CD4-positive, alpha-beta memory T cell (primary cell): ENCODE data around the gene RPAP2. TPM values are rescaled to one million over a fixed set of nuclear protein-coding genes. Genes with fewer than 3 reads are reported as not detected.
"Not testable (repeated sequence)": the region's sequence is repeated elsewhere in the genome, so short reads cannot be mapped to it uniquely, and the experiment has no call there.

Experiments
- CTCF ChIA-PET: fragments of 350-600 bp; sonication (Branson Sonifier 250); formaldehyde crosslinking; loops from one replicate; lab custom pipeline; 2021; ENCODE audit warnings: inconsistent platforms; ENCODE audit not compliant: partially characterized antibody; lab: Charles Lee
- POLR2A ChIA-PET: fragments of 350-600 bp; sonication (Branson Sonifier 250); formaldehyde crosslinking; loops from one replicate; lab custom pipeline; 2021; ENCODE audit not compliant: partially characterized antibody; lab: Charles Lee
- DNase-seq, 5 donors: peaks; one replicate each; pipeline versions ENCODE4 v3.0.0 to v3.0.0-alpha.2; 2020 to 2022; ENCODE audit warnings: mixed read lengths in 1 of 5
- H3K27ac ChIP-seq: one replicate; pipeline ENCODE4 v1.7.0; 2013; ENCODE audit warnings: low read depth, low read length
- H3K27me3 ChIP-seq: 2 replicates; pipeline ENCODE4 v1.7.0; 2013; ENCODE audit warnings: mild to moderate bottlenecking, low read length, moderate library complexity; ENCODE audit not compliant: insufficient read depth
- H3K36me3 ChIP-seq: 2 replicates; pipeline ENCODE4 v1.7.0; 2013; ENCODE audit warnings: mild to moderate bottlenecking, low read length, moderate library complexity; ENCODE audit not compliant: insufficient read depth
- H3K4me1 ChIP-seq: 2 replicates; pipeline ENCODE4 v1.7.0; 2013; ENCODE audit warnings: mild to moderate bottlenecking, low read length, moderate library complexity; ENCODE audit not compliant: insufficient read depth
- H3K4me3 ChIP-seq, 2 donors: one replicate each; pipeline ENCODE4 v1.7.0; 2013; ENCODE audit warnings: low read length in 2 of 2, mild to moderate bottlenecking in 1 of 2
- H3K9me3 ChIP-seq, 2 donors: one replicate each; pipeline ENCODE4 v1.7.0; 2013; ENCODE audit warnings: low read length in 2 of 2, control low read depth in 1 of 2; ENCODE audit not compliant: control insufficient read depth in 1 of 2
- H3K27ac Mint-ChIP-seq, 7 donors: one replicate each; pipeline ENCODE4 v1.8.0; 2020 to 2021; ENCODE audit warnings: mixed read lengths in 7 of 7, mild to moderate bottlenecking in 6 of 7, inconsistent platforms in 3 of 7, moderate library complexity in 3 of 7
- H3K27me3 Mint-ChIP-seq, 2 donors: one replicate each; pipeline ENCODE4 v1.8.0; 2020 to 2021; ENCODE audit warnings: mixed read lengths in 2 of 2
- H3K36me3 Mint-ChIP-seq, 2 donors: one replicate each; pipeline ENCODE4 v1.8.0; 2020 to 2021; ENCODE audit warnings: mixed read lengths in 2 of 2, inconsistent platforms in 1 of 2, mild to moderate bottlenecking in 1 of 2
- H3K4me1 Mint-ChIP-seq, 4 donors: one replicate each; pipeline ENCODE4 v1.8.0; 2020 to 2021; ENCODE audit warnings: mixed read lengths in 4 of 4, mild to moderate bottlenecking in 1 of 4
- H3K4me3 Mint-ChIP-seq, 8 donors: one replicate each; pipeline ENCODE4 v1.8.0; 2020 to 2021; ENCODE audit warnings: mixed read lengths in 8 of 8, mild to moderate bottlenecking in 7 of 8, moderate library complexity in 6 of 8, inconsistent platforms in 3 of 8
- H3K9me3 Mint-ChIP-seq, 8 donors: one replicate each; pipeline ENCODE4 v1.8.0; 2020 to 2021; ENCODE audit warnings: mixed read lengths in 8 of 8, mild to moderate bottlenecking in 5 of 8, inconsistent platforms in 3 of 8, moderate library complexity in 1 of 8
- intact Hi-C: fragments of 100-400 bp; cut with micrococcal nuclease; formaldehyde crosslinking; loops from one replicate; pipeline ENCODE4 v1.15.1; 2023
- polyA plus RNA-seq, 2 donors: library from polyadenylated mRNA; unstranded; fragments of 300-500 nt; fragmentation: Illumina TruSeq; gene quantifications; one replicate each; pipeline ENCODE4 v1.2.3, GENCODE V29; 2021
- total RNA-seq, 2 experiments: library from RNA; stranded (reverse); gene quantifications; one replicate each; pipeline ENCODE4 v1.2.3, GENCODE V29; 2021

The RPAP2 gene
- total and polyA plus RNA-seq, 4 experiments from 2014 or later: 16.1 to 44.0 (median 31.7) TPM

DNA sequence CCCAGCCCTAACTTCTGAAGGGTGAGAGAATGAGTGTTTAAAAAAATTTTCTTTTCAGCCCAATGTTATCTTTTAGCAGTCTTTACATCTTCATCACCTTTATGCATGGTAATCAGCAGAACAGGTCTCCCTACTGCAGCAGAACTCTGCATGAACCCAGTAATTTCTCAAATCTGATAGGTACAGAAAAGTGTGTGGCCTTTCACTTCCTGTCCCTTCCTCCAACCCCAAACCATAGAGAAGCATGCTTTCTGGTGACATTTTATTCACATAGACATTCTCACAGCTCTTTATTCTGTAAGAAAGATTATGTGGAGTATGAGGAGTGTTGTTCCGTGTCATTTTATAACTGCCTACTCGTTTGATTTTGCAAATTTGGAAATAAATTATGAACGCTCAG lies 68.6 kb downstream of the RPAP2 start:
- Histone ChIP-seq H3K4me1 (peaks cover 29% of the 10 kb centered on the region), H3K36me3 (no peaks in the 10 kb centered on the region), H3K9me3 (no peaks in the 10 kb centered on the region), H3K27me3 (no peaks in the 10 kb centered on the region), H3K4me3 (no peak overlapping the region), H3K27ac (no peak overlapping the region)
- POLR2A ChIA-PET: no interaction called here
- peak in 1 of 5 donors; percentile 7 for DNase-seq
- intact Hi-C loops: no loop called here
- Mint-ChIP-seq H3K36me3 (peaks cover 9 to 30% of the 10 kb centered on the region in 2 donors), H3K4me3 (peak overlapping the region in 4 of 8 donors; percentile 34 to 55 (median 42)), H3K4me1 (peaks cover 32 to 40% (median 36%) of the 10 kb centered on the region in 4 donors), H3K9me3 (peaks cover 0 to 1% (median 0%) of the 10 kb centered on the region in 8 donors), H3K27me3 (no peaks in the 10 kb centered on the region), H3K27ac (peak overlapping the region in 5 of 7 donors; percentile 2 to 51 (median 12))
- CTCF ChIA-PET: no interaction called here

DNA sequence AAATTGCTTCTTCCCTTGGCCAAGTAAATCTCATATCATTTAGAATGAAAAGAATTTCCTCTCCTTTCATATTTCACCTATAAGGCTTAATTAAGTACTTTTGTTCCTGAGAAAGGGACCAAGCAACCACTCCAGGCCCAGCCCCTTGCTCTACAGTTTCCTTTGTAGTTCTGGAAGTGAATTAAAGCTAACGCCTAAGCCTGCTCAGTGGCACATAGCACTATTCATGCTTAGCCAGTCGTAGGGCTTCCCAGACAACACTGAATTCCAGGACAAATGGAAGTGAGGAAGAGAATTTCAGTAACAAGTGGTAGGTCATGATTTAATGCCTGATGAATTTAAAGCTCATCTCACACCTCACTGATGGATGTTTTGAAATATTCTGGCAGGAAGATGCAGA lies 73.3 kb downstream of the RPAP2 start:
- no peaks in the 10 kb centered on the region for H3K27me3 Mint-ChIP-seq
- H3K27ac Mint-ChIP-seq: peak overlapping the region in 1 of 7 donors; percentile 15
- peaks cover 12 to 29% of the 10 kb centered on the region in 2 donors for H3K36me3 Mint-ChIP-seq
- intact Hi-C loops: no loop called here
- no peaks in the 10 kb centered on the region for H3K36me3 ChIP-seq
- H3K4me1 Mint-ChIP-seq: peaks cover 9 to 13% (median 11%) of the 10 kb centered on the region in 4 donors
- ChIA-PET POLR2A (no interaction called here), CTCF (no interaction called here)
- no peak for DNase-seq
- no peak overlapping the region for H3K27ac ChIP-seq
- no peak overlapping the region for H3K4me3 ChIP-seq
- H3K27me3 ChIP-seq: no peaks in the 10 kb centered on the region
- no peak overlapping the region for H3K4me3 Mint-ChIP-seq
- no peaks in the 10 kb centered on the region for H3K9me3 ChIP-seq
- peaks cover 8% of the 10 kb centered on the region for H3K4me1 ChIP-seq
- no peaks in the 10 kb centered on the region for H3K9me3 Mint-ChIP-seq

DNA sequence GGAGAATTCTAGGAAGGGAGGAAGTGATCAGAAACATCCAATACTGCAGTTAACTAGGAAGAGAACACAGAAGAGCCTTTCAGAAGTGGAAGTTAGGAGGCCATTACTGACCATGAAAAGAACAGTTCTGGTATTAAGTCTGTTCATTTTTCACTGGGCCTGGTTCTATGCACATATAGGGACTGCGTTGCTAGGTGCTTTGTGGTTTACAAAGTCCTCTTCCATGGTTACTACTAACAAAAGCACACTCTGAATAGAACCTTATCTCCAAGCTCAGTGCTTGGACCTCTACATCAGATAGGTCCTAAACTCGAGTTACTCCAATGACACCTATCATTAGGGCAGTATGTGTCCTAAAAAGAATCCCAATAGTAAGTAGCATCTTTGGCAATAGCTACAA lies 75.4 kb downstream of the RPAP2 start:
- no peak overlapping the region for H3K27ac ChIP-seq
- intact Hi-C loops: no loop called here
- Mint-ChIP-seq H3K27me3 (no peaks in the 10 kb centered on the region), H3K36me3 (peaks cover 11 to 20% of the 10 kb centered on the region in 2 donors), H3K4me3 (no peak overlapping the region), H3K9me3 (no peaks in the 10 kb centered on the region), H3K4me1 (peaks cover 0 to 5% (median 1%) of the 10 kb centered on the region in 4 donors), H3K27ac (no peak overlapping the region)
- ChIA-PET POLR2A (no interaction called here), CTCF (interaction anchor here (0.9 kb wide), 1 partner anchor 14 kb away, joined by 3 read pairs; no protein-coding TSS in a partner anchor)
- no peaks in the 10 kb centered on the region for H3K4me1 ChIP-seq
- no peak for DNase-seq
- H3K36me3 ChIP-seq: no peaks in the 10 kb centered on the region
- H3K9me3 ChIP-seq: no peaks in the 10 kb centered on the region
- no peak overlapping the region for H3K4me3 ChIP-seq
- no peaks in the 10 kb centered on the region for H3K27me3 ChIP-seq

- Histone ChIP-seq H3K4me1 (no peaks in the 10 kb centered on the region), H3K27ac (no peak overlapping the region), H3K4me3 (no peak overlapping the region), H3K9me3 (no peaks in the 10 kb centered on the region), H3K36me3 (peaks cover 5% of the 10 kb centered on the region), H3K27me3 (no peaks in the 10 kb centered on the region)
- peaks cover 15 to 17% of the 10 kb centered on the region in 2 donors for H3K36me3 Mint-ChIP-seq
- H3K9me3 Mint-ChIP-seq: peaks cover 0 to 6% (median 4%) of the 10 kb centered on the region in 8 donors
- H3K4me3 Mint-ChIP-seq: no peak overlapping the region
- no peak overlapping the region for H3K27ac Mint-ChIP-seq
- H3K27me3 Mint-ChIP-seq: no peaks in the 10 kb centered on the region
- ChIA-PET CTCF (interaction anchor here (1.5 kb wide), 1 partner anchor 108 kb away, joined by 4 read pairs; no protein-coding TSS in a partner anchor), POLR2A (no interaction called here)
- intact Hi-C loops: no loop called here
- DNase-seq: no peak
- H3K4me1 Mint-ChIP-seq: peaks cover 0 to 3% (median 1%) of the 10 kb centered on the region in 4 donors
These were observed 77.5 kb downstream of the RPAP2 start for GRCh38 chr1:92376345-92376744.

- H3K27me3 ChIP-seq, H3K4me1 ChIP-seq, H3K36me3 ChIP-seq, H3K9me3 ChIP-seq, H3K4me3 ChIP-seq, H3K27ac Mint-ChIP-seq, H3K4me3 Mint-ChIP-seq, POLR2A ChIA-PET, intact Hi-C loops, H3K27me3 Mint-ChIP-seq, H3K27ac ChIP-seq, DNase-seq, H3K9me3 Mint-ChIP-seq, H3K4me1 Mint-ChIP-seq: not testable (repeated sequence)
- peaks cover 14 to 16% of the 10 kb centered on the region in 2 donors for H3K36me3 Mint-ChIP-seq
- CTCF ChIA-PET: interaction anchor here (0.7 to 1.5 kb wide), 2 partner anchors 106 to 577 kb away, joined by 3 to 4 read pairs; no protein-coding TSS in a partner anchor
These were observed 79.1 kb downstream of the RPAP2 start for GRCh38 chr1:92377991-92378390.

DNA sequence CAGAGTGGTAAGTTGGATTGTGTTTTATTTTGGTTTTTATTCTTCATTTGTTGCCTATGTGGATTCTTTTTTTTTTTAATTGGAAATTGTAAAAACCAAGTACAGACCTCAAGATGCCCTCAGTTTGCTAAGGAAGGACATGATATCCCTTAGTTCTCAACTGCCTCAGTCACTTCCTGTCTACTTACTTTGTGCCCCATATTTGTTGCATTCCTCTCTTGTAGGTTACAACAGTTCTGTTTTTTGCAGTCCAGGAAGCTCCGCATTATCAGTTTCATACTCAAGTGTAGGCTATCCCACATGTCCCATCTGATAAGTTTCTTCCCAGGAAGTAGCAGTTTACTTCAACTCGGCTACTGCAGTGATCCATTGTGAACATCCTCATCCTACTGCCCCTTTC lies 82.0 kb downstream of the RPAP2 start:
- ChIA-PET CTCF (no interaction called here), POLR2A (interaction anchor here (0.6 to 0.7 kb wide), 2 partner anchors 104 to 583 kb away, joined by 3 read pairs; no protein-coding TSS in a partner anchor)
- no peak overlapping the region for H3K4me3 ChIP-seq
- H3K27ac ChIP-seq: no peak overlapping the region
- Mint-ChIP-seq H3K9me3 (peaks cover 0 to 7% (median 4%) of the 10 kb centered on the region in 8 donors), H3K27ac (no peak overlapping the region), H3K4me1 (peaks cover 0 to 3% (median under 1%) of the 10 kb centered on the region in 4 donors), H3K36me3 (peaks cover 23 to 27% of the 10 kb centered on the region in 2 donors), H3K4me3 (peak overlapping the region in 1 of 8 donors; percentile 6), H3K27me3 (no peaks in the 10 kb centered on the region)
- intact Hi-C loops: no loop called here
- no peaks in the 10 kb centered on the region for H3K9me3 ChIP-seq
- no peak for DNase-seq
- H3K4me1 ChIP-seq: no peaks in the 10 kb centered on the region
- H3K36me3 ChIP-seq: peaks cover 5% of the 10 kb centered on the region
- no peaks in the 10 kb centered on the region for H3K27me3 ChIP-seq

DNA sequence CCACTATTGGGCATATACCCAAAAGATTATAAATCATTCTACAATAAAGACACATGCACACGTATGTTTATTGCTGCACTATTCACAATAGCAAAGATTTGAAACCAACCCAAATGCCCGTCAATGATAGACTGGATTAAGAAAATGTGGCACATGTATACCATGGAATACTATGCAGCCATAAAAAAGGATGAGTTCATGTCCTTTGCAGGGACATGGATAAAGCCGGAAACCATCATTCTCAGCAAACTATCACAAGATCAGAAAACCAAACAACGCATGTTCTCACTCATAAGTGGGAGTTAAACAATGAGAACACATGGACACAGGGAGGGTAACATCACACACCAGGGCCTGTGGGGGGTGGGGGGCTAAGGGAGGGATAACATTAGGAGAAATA lies 95.1 kb downstream of the RPAP2 start:
- POLR2A ChIA-PET, CTCF ChIA-PET, H3K36me3 ChIP-seq, H3K4me1 ChIP-seq, DNase-seq, H3K27me3 Mint-ChIP-seq, H3K27me3 ChIP-seq, H3K4me3 ChIP-seq, H3K27ac ChIP-seq, H3K9me3 ChIP-seq, H3K4me3 Mint-ChIP-seq, intact Hi-C loops, H3K4me1 Mint-ChIP-seq, H3K27ac Mint-ChIP-seq: not testable (repeated sequence)
- Mint-ChIP-seq H3K9me3 (peaks cover 0 to 47% (median 42%) of the 10 kb centered on the region in 8 donors), H3K36me3 (peaks cover 13 to 22% of the 10 kb centered on the region in 2 donors)
